Measurements from ENCODE around the gene APBB2. TPM values are rescaled to one million over a fixed set of nuclear protein-coding genes. Genes with fewer than 3 reads are reported as not detected.

APBB2 gene
- total RNA-seq, 2 experiments from 2014 or later = 3.1 to 5.5 TPM

GRCh38 chr4:41106081-41106480 lies 108.3 kb downstream of the APBB2 start:
- Mint-ChIP-seq H3K27me3 (peaks cover 4% of the 10 kb centered on the region), H3K9me3 (no peaks in the 10 kb centered on the region), H3K4me3 (no peak overlapping the region), H3K27ac (no peak overlapping the region), H3K36me3 (no peaks in the 10 kb centered on the region), H3K4me1 (no peaks in the 10 kb centered on the region)
- DNase-seq = no peak

- Mint-ChIP-seq H3K9me3 (no peaks in the 10 kb centered on the region), H3K4me3 (no peak overlapping the region), H3K27me3 (peaks cover 4% of the 10 kb centered on the region), H3K36me3 (no peaks in the 10 kb centered on the region), H3K4me1 (no peaks in the 10 kb centered on the region), H3K27ac (no peak overlapping the region)
- DNase-seq = no peak
These were observed 110.2 kb downstream of the APBB2 start for GRCh38 chr4:41104155-41104554.

- H3K27ac Mint-ChIP-seq = no peak overlapping the region
- DNase-seq = no peak
- H3K27me3 Mint-ChIP-seq = peaks cover 4% of the 10 kb centered on the region
- no peaks in the 10 kb centered on the region for H3K9me3 Mint-ChIP-seq
- H3K36me3 Mint-ChIP-seq = no peaks in the 10 kb centered on the region
- H3K4me1 Mint-ChIP-seq = no peaks in the 10 kb centered on the region
- H3K4me3 Mint-ChIP-seq = no peak overlapping the region
These were observed 110.7 kb downstream of the APBB2 start for GRCh38 chr4:41103657-41104056.

- H3K4me3 Mint-ChIP-seq = no peak overlapping the region
- no peaks in the 10 kb centered on the region for H3K36me3 Mint-ChIP-seq
- H3K9me3 Mint-ChIP-seq = no peaks in the 10 kb centered on the region
- H3K27ac Mint-ChIP-seq = no peak overlapping the region
- H3K4me1 Mint-ChIP-seq = no peaks in the 10 kb centered on the region
- H3K27me3 Mint-ChIP-seq = peaks cover 4% of the 10 kb centered on the region
- no peak for DNase-seq
These were observed 111.8 kb downstream of the APBB2 start for GRCh38 chr4:41102414-41103092.

GRCh38 chr4:41098093-41099048 lies 116.0 kb downstream of the APBB2 start:
- H3K9me3 Mint-ChIP-seq = no peaks in the 10 kb centered on the region
- H3K4me3 Mint-ChIP-seq = no peak overlapping the region
- no peak overlapping the region for H3K27ac Mint-ChIP-seq

GRCh38 chr4:41095973-41096372 lies 118.4 kb downstream of the APBB2 start:
- no peak for DNase-seq
- no peak overlapping the region for H3K27ac Mint-ChIP-seq
- H3K4me3 Mint-ChIP-seq = no peak overlapping the region
- no peaks in the 10 kb centered on the region for H3K4me1 Mint-ChIP-seq
- no peaks in the 10 kb centered on the region for H3K9me3 Mint-ChIP-seq
- no peaks in the 10 kb centered on the region for H3K27me3 Mint-ChIP-seq
- H3K36me3 Mint-ChIP-seq = no peaks in the 10 kb centered on the region

More at GRCh38 chr4:41098093-41099048, 116.0 kb downstream of the APBB2 start:
- no peaks in the 10 kb centered on the region for H3K36me3 Mint-ChIP-seq
- no peaks in the 10 kb centered on the region for H3K27me3 Mint-ChIP-seq
- no peak for DNase-seq
- no peaks in the 10 kb centered on the region for H3K4me1 Mint-ChIP-seq

GRCh38 chr4:41095192-41095872 lies 119.0 kb downstream of the APBB2 start:
- no peaks in the 10 kb centered on the region for H3K36me3 Mint-ChIP-seq
- H3K9me3 Mint-ChIP-seq = no peaks in the 10 kb centered on the region
- H3K27me3 Mint-ChIP-seq = no peaks in the 10 kb centered on the region
- no peak overlapping the region for H3K27ac Mint-ChIP-seq
- no peak for DNase-seq
- H3K4me3 Mint-ChIP-seq = no peak overlapping the region
- H3K4me1 Mint-ChIP-seq = no peaks in the 10 kb centered on the region

- no peaks in the 10 kb centered on the region for H3K36me3 Mint-ChIP-seq
- H3K4me3 Mint-ChIP-seq = no peak overlapping the region
- H3K4me1 Mint-ChIP-seq = no peaks in the 10 kb centered on the region
- H3K9me3 Mint-ChIP-seq = peaks cover 2% of the 10 kb centered on the region
- H3K27me3 Mint-ChIP-seq = peaks cover 10% of the 10 kb centered on the region
- no peak overlapping the region for H3K27ac Mint-ChIP-seq
- DNase-seq = no peak
These were observed 122.2 kb downstream of the APBB2 start for GRCh38 chr4:41092128-41092527.

GRCh38 chr4:41081847-41082246 lies 132.5 kb downstream of the APBB2 start:
- Mint-ChIP-seq H3K4me1 (no peaks in the 10 kb centered on the region), H3K9me3 (peaks cover 12% of the 10 kb centered on the region), H3K27me3 (peaks cover 5% of the 10 kb centered on the region), H3K36me3 (no peaks in the 10 kb centered on the region), H3K27ac (no peak overlapping the region), H3K4me3 (no peak overlapping the region)
- DNase-seq = no peak

- no peak for DNase-seq
- Mint-ChIP-seq H3K9me3 (peaks cover 4% of the 10 kb centered on the region), H3K36me3 (no peaks in the 10 kb centered on the region), H3K27ac (no peak overlapping the region), H3K4me1 (no peaks in the 10 kb centered on the region), H3K27me3 (peaks cover 6% of the 10 kb centered on the region), H3K4me3 (no peak overlapping the region)
These were observed 133.4 kb downstream of the APBB2 start for GRCh38 chr4:41080976-41081375.

- peaks cover 9% of the 10 kb centered on the region for H3K27me3 Mint-ChIP-seq
- H3K36me3 Mint-ChIP-seq = no peaks in the 10 kb centered on the region
- DNase-seq = no peak
- H3K4me1 Mint-ChIP-seq = no peaks in the 10 kb centered on the region
- no peak overlapping the region for H3K27ac Mint-ChIP-seq
- H3K4me3 Mint-ChIP-seq = no peak overlapping the region
- no peaks in the 10 kb centered on the region for H3K9me3 Mint-ChIP-seq
These were observed 134.3 kb downstream of the APBB2 start for GRCh38 chr4:41079881-41080560.

- H3K36me3 Mint-ChIP-seq = no peaks in the 10 kb centered on the region
- DNase-seq = no peak
- no peaks in the 10 kb centered on the region for H3K4me1 Mint-ChIP-seq
- no peaks in the 10 kb centered on the region for H3K9me3 Mint-ChIP-seq
- no peak overlapping the region for H3K4me3 Mint-ChIP-seq
- H3K27ac Mint-ChIP-seq = no peak overlapping the region
- peaks cover 9% of the 10 kb centered on the region for H3K27me3 Mint-ChIP-seq
These were observed 136.7 kb downstream of the APBB2 start for GRCh38 chr4:41077628-41078027.

- H3K9me3 Mint-ChIP-seq = no peaks in the 10 kb centered on the region
- H3K4me3 Mint-ChIP-seq = no peak overlapping the region
- DNase-seq = no peak
- H3K36me3 Mint-ChIP-seq = no peaks in the 10 kb centered on the region
- no peaks in the 10 kb centered on the region for H3K4me1 Mint-ChIP-seq
- peaks cover 9% of the 10 kb centered on the region for H3K27me3 Mint-ChIP-seq
- no peak overlapping the region for H3K27ac Mint-ChIP-seq
These were observed 137.9 kb downstream of the APBB2 start for GRCh38 chr4:41076481-41076880.

GRCh38 chr4:41074215-41074614 lies 140.1 kb downstream of the APBB2 start:
- Mint-ChIP-seq H3K36me3 (no peaks in the 10 kb centered on the region), H3K27me3 (peaks cover 9% of the 10 kb centered on the region), H3K9me3 (no peaks in the 10 kb centered on the region), H3K4me1 (no peaks in the 10 kb centered on the region), H3K4me3 (no peak overlapping the region), H3K27ac (no peak overlapping the region)
- no peak for DNase-seq

All from activated naive CD8-positive, alpha-beta T cell treated with anti-CD3 and anti-CD28 coated beads for 36 hours (primary cell).